GM19372 (cell line): ENCODE measurements around the gene EGLN2.
"Not testable (repeated sequence)": the region's sequence is repeated elsewhere in the genome, so short reads cannot be mapped to it uniquely, and the experiment has no call there.

Experiments
- ATAC-seq: cut with Tn5 transposase; IDR thresholded peaks from one replicate; pipeline ENCODE4 v1.9.1; 2021; ENCODE audit warnings: mild to moderate bottlenecking, low read depth, moderate library complexity; ENCODE audit not compliant: unreplicated experiment

EGLN2 gene

GRCh38 chr19:40815223-40815622 lies 16.2 kb downstream of the EGLN2 start:
- ATAC-seq, result no peak

DNA sequence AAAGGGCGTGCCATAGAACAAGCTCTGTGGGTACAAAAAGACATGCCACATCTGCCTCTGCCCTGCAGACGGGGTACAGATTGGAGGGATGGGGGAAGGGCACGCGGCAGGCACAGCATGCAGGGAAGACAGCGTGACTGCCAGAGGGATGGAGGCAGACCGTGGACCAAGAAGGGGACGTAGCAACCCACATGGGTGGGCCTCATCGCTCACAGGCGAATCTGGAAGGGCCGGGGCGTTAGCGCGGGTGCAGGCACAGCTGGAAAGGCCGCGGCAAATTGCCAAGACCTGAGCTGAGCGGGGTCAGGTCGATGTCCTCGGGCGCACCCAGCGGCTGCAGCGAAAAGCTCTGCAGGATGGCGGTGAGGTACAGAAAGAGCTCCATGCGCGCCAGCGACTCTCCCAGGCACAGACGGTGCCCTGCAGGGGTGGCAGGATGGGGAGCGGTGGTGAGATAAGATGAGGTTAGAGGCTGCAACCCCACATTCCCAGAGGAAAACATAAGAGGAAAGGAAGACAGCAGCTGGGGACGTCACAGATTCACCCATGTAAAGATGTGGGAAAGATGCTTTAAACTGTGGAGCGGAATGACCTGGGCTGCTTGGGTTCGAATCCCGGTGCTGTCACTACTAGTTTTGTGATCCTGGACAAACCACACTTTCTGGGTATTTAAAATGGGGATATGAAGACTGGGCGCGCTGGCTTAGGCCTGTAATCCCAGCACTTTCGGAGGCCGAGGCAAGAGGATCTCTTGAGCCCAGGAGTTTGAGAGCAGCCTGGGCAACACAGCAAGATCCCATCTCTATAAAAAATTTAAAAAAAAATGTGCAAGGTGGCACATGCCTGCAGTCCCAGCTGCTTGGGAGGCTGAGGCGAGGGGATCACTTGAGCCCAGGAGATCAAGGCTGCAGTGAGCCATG lies 19.7 kb downstream of the EGLN2 start:
- not testable (repeated sequence) for ATAC-seq

DNA sequence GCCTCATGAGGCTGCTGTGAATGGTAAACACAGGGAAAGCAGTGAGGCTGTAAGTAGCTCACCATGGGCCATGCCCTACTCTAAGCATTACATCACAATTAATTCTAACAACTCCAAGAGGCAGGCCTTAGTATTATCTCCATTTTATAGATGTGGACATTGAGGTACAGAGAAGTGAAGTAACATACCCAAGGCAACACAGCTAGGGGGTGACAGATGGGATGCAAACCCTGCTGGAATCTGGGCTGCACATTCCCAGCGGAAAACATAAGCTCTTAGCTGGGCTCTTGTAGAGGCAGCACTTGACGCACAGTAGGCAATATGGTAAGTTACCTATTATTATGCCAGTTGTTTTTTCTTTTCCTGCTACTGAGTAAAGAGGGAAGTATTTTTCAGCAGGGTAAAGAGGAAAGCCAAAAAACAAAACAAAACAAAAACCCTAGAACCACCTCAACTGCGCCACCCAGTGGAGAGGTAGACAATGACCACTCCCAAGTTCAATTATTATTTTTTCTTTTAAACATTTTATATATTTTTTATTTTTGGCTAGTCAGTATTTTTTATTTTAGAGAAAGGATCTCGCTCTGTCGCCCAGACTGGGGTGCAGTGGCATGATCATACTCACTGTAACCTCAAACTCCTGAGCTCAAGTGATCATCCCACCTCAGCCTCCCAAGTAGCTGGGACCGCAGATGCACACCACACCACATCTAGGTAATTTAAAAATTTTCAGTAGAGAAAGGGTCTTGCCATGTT lies 20.7 kb downstream of the EGLN2 start:
- ATAC-seq, result not testable (repeated sequence)

DNA sequence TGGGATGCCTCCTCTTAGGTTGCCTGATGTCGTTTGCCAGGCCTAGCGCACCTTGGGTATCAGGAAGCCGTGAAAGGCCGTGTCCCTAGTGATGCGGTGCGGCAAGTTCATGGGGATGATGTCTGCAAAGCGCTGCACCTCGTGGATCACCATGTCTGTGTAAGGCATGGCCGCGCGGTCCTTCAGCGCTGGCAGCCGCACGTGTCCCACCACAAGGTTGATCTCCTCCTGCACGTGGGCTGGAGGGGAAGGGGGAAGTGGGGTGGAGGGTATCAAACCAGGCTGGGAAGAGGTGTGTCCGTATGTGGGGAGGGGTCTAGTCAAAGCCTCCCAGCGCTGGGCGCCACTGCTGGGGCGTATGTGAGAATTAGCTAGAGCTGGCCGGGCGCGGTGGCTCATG lies 23.2 kb downstream of the EGLN2 start:
- no peak for ATAC-seq

DNA sequence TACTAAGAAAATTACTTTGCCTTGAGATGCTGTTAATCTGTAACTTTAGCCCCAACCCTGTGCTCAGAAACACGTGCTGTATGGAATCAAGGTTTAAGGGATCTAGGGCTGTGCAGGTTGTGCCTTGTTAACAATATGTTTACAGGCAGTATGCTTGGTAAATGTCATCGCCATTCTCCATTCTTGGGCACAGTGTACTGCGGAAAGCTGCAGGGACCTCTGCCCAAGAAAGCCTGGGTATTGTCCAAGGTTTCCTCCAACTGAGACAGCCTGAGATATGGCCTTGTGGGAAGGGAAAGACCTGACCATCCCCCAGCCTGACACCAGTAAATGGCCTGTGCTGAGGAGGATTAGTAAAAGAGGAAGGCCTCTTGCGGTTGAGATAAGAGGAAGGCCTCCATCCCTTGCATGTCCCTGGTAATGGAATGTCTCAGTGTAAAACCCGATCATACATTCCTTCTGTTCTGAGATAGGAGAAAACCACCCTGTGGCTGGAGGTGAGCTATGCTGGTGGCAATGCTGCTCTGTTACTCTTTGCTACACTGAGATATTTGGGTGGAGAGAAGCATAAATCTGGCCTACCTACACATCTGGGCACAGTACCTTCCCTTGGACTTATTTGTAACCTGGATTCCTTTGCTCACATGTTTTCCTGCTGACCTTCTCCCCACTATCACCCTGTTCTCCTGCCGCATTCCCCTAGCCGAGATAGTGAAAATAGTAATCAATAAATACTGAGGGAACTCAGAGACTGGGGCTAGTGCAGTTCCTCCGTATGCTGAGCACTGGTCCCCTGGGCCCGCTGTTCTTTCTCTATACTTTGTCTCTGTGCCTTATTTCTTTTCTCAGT lies 23.9 kb downstream of the EGLN2 start:
- ATAC-seq, result not testable (repeated sequence)

DNA sequence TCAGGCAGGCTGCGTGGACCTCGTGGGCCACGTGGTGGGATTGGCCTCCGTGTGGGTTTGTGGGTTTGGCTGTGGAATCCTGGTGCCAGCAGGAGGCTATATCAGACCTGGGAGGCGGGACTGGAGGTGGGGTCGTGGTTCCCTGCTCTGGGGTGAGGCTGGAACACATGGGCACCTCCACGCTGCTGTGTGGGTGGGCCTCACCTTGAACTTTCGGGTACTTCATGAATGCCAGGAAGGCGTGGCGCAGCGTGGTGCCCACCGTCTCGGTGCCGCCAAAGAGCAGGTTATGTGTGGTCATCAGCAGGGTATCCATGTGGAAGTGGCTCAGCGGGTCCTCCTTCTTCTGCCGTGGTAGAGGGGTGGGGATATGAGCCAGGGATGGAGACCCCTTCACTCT lies 25.9 kb downstream of the EGLN2 start:
- ATAC-seq, result not testable (repeated sequence)

DNA sequence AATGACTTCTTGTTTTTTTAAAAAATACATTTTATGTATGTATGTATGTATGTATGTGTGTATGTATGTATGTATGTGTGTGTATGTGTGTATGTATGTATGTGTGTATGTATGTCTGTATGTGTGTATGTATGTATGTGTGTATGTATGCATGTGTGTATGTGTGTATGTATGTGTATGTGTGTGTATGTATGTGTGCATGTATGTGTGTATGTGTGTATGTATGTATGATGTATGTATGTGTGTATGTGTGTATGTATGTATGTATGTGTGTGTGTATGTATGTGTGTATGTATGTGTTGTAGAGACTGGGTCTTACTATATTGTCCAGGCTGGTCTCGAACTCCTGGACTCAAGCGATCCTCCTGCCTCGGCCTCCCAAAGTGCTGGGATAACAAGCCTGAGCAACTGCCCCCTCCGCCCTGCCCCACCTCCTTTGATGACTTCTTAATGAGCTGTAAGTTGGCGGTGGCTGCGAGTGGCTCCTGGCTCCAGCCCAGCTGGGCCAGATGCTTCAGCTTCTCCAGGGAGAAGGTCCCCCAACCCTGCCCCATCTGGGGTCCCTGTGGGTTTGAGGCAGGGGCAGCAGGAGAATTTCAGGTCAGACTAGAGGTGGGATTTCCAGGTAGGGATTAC lies 26.6 kb downstream of the EGLN2 start:
- ATAC-seq, result not testable (repeated sequence)

DNA sequence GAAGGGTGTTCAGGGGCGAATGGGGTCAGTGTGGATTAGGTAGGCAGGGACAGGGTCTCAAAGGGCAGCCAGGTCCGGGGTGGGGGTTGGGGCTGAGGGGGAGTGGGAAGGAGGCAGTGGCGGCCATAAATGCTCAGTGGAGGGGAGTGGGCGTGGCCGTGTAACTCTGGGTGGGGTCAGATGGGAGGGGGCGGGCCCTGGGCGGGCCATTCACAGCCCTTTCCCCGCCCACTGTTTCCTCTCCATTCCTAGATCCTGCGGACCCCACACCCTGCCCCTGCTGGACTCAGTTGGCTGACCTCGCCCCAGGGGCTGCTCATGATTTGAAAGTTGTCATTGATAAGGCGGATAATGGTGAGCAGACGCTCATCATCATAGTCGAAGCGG lies 27.3 kb downstream of the EGLN2 start:
- ATAC-seq, result not testable (repeated sequence)

DNA sequence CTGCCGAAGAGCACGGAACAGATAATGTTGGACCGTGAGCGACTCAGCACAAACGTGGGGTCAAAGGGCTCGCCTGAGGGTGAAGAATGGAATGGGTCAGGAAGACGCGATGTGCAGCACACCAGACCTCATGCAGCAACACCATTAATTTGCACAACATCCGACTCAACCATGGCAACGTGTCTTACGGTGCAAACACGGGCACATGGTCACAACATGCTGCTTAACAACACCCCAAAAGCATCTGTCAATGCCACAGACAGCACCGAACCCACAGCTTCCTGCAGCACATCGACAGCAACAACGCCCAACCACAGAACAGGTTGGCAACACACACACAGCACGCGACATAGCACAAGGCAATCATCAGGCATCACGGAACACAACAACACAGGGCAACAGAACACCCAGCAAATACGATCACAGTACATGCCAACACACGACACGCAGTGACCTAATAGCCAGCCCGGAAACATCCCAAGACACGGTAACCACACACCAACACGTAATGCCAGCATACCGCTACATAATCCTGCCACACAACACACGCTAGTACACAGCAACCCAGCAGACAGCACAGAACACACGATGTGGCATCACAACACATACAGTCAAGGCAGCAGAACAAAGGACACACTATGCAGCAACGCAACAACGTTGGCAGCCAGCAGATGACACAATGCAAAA lies 27.9 kb downstream of the EGLN2 start:
- not testable (repeated sequence) for ATAC-seq

GRCh38 chr19:40827386-40828247 lies 28.6 kb downstream of the EGLN2 start:
- no peak for ATAC-seq

GRCh38 chr19:40829205-40829604 lies 30.2 kb downstream of the EGLN2 start:
- no peak for ATAC-seq

DNA sequence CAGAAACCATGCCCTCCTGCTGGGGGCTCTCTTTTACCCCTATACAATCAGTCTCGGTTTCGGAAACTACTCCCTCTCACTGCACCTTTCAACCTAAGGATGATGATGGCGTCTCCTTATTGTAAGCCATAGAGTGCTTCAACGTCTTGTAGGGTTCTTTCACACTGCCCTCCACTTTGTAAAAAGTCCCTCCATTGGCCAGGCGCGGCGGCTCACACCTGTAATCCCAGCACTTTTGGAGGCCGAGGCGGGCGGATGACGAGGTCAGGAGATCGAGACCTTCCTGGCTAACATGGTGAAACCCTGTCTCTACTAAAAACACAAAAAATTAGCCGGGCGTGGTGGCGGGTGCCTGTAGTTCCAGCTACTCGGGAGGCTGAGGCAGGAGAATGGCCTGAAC lies 31.8 kb downstream of the EGLN2 start:
- ATAC-seq, result not testable (repeated sequence)

DNA sequence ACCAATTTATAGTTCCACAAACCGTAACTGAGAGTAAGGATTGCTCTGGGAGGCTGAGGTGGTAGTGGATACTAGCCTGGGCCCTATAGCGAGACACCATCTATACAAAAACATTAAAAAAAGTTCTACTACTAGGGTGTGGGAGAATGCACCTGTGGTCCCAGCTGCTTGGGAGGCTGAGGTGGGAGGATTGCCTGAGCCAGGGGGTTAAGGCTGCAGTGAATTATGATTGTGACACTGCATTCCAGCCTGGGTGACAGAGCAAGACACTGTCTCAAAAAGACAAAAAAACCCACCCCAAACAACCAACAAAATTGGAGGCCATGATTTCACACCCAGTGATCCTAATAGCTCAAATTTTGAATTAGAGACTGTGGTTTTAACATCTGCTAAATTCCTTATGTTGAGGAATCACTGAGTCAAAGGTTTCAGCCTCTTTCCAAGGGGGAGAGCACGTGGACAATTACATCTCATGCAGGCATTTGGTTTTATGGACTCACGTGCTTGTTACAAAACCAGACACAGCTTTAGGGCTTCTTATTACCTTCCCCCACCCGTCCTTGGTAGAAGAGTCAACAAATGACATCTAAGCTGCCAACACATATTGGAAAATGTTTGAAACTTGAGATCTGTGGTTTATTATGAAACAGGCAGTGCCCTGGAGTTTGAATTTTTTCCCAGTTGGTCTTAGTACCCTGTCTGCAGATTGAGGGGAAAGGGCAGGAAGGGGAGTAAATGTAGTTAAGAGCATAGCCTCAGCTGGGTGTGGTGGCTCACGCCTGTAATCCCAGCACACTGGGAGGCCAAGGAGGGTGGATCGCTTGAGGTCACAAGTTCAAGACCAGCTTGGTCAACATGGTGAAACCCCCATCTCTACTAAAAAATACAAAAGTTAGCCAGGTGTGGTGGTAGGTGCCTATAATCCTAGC lies 32.8 kb downstream of the EGLN2 start:
- no peak for ATAC-seq

DNA sequence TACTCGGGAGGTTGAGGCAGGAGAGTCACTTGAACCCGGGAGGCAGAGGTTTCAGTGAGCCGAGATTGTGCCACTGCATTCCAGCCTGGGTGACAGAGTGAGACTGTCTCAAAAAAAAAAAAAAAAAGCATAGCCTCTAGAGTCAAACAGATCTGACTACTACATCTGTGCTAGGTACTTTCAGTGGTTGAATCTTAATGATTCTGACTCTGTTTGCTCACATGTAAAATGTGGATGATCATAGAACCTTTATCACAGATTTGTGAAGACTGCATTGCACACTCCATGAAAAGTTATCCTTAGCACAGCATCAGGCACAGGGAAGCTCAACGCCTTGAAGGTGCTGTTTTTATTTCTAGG lies 33.4 kb downstream of the EGLN2 start:
- not testable (repeated sequence) for ATAC-seq

DNA sequence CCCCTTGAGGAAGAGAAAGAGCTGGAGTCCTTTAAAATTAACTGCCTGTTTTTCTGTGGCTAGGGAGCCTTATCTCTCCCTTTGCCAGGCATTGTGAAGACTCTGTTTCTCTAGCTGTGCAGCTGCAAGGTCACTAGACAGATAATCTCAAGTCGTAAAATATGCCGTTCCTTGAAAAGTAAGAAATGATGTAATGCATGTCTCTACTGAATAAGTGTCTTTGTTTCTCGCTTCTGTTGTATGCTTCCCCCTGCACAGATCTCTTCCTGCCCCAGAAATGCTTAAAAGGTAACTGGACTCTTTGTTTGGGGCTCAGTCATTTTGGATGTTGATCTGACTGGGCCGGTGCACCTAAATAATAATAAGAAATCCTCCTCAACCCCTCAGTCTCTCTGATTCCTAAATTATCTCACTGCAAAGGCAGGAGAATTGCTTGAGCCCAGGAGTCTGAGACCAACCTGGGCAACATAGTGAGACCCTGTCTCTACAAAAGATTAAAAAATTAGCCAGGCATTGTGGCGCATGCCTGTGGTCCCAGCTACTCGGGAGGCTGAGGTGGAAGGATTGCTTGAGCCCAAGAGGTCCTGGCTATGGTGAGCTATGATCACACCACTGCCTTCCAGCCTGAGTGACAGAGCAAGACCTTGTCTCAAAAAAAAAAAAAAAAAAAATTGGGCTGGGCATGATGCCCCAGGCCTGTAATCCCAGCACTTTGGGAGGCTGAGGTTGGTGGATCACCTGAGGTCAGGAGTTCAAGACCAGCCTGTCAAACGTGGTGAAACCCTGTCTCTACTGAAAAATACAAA lies 34.9 kb downstream of the EGLN2 start:
- not testable (repeated sequence) for ATAC-seq

DNA sequence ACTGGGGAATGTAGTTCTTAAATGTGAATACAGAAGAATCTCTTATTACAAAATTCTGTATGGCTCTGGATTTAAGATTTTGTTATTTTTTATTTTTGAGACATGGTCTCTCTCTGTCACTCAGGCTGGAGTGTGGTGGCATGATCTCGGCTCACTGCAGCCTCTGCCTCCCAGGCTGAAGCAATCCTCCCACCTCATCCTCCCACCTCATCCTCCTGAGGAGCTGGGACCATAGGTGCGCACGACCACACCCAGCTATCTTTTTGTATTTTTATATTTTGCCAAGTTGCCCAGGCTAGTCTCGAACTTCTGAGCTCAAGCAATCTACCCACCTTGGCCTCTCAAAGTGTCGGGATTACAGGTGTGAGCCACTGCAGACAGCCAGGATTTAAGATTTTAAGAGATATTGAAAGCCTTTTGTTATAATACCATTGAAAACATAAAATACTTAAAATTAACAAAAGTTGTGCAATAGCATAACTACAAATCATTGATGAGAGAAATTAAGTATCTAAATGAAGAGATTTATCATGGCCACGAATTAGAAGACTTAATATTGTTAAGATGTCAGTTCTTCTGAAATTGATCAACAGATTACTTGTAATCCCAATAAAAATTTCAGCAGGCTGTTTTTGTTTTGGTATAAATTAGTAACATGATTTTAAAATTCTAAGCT lies 37.9 kb downstream of the EGLN2 start:
- ATAC-seq, result no peak
